HT1080 (cell line): ENCODE data around the gene SERPINA6. TPM values are rescaled to one million over a fixed set of nuclear protein-coding genes. Genes with fewer than 3 reads are reported as not detected.
"Not testable (repeated sequence)": the region's sequence is repeated elsewhere in the genome, so short reads cannot be mapped to it uniquely, and the experiment has no call there.

Experiments
- DNase-seq: peaks from one replicate; pipeline ENCODE4 v3.0.0-alpha.2; 2015; ENCODE audit warnings: low read depth
- total RNA-seq: library from RNA; depleted of rRNA; stranded (reverse); fragments of >200 nt; shearing (Covaris generic); gene quantifications from 2 replicates; pipeline ENCODE4 v1.2.3, GENCODE V29; 2014

SERPINA6 gene
- total RNA-seq, 1 experiment from 2014 or later: 0.51 TPM

GRCh38 chr14:94354638-94355185 is 31.6 kb upstream of the SERPINA6 start:
- DNase-seq: no peak

GRCh38 chr14:94354190-94354589 is 31.1 kb upstream of the SERPINA6 start:
- DNase-seq: not testable (repeated sequence)

GRCh38 chr14:94349276-94349675 is 26.1 kb upstream of the SERPINA6 start:
- DNase-seq: no peak

- DNase-seq: no peak
Measured at GRCh38 chr14:94348836-94349235, 25.7 kb upstream of the SERPINA6 start.

- no peak for DNase-seq
Measured at GRCh38 chr14:94346841-94347240, 23.7 kb upstream of the SERPINA6 start.

- peak; percentile 84 for DNase-seq
Measured at GRCh38 chr14:94346065-94346786, 23.1 kb upstream of the SERPINA6 start.

- peak; percentile 97 for DNase-seq
Measured at GRCh38 chr14:94345344-94346064, 22.4 kb upstream of the SERPINA6 start.

- DNase-seq: no peak
Measured at GRCh38 chr14:94344389-94344788, 21.3 kb upstream of the SERPINA6 start.

- DNase-seq: no peak
Measured at GRCh38 chr14:94343238-94344005, 20.3 kb upstream of the SERPINA6 start.

GRCh38 chr14:94342334-94342934 is 19.3 kb upstream of the SERPINA6 start:
- peak; percentile 98 for DNase-seq

- no peak for DNase-seq
Measured at GRCh38 chr14:94341656-94342333, 18.7 kb upstream of the SERPINA6 start.

GRCh38 chr14:94340533-94340932 is 17.4 kb upstream of the SERPINA6 start:
- no peak for DNase-seq

GRCh38 chr14:94338023-94338422 is 14.9 kb upstream of the SERPINA6 start:
- DNase-seq: no peak

- peak; percentile 65 for DNase-seq
Measured at GRCh38 chr14:94337274-94337673, 14.1 kb upstream of the SERPINA6 start.

GRCh38 chr14:94334872-94335271 is 11.7 kb upstream of the SERPINA6 start:
- no peak for DNase-seq

- DNase-seq: no peak
Measured at GRCh38 chr14:94332587-94332986, 9.5 kb upstream of the SERPINA6 start.

- no peak for DNase-seq
Measured at GRCh38 chr14:94332063-94332583, 9.0 kb upstream of the SERPINA6 start.

- DNase-seq: no peak
Measured at GRCh38 chr14:94331462-94331861, 8.3 kb upstream of the SERPINA6 start.

- DNase-seq: no peak
Measured at GRCh38 chr14:94330857-94331256, 7.7 kb upstream of the SERPINA6 start.

GRCh38 chr14:94330432-94330831 is 7.3 kb upstream of the SERPINA6 start:
- DNase-seq: no peak

- no peak for DNase-seq
Measured at GRCh38 chr14:94329857-94330256, 6.7 kb upstream of the SERPINA6 start.
